WI38 (cell line): Measurements from ENCODE around the gene MTCH2.

ENCODE experiments used
- H3K4me3 ChIP-seq: 2 replicates; pipeline ENCODE4 v1.5.1; 2011; ENCODE audit warnings: low read depth, mild to moderate bottlenecking, control low read depth, low read length
- TF ChIP-seq, protein P1 (sequence below): IDR thresholded peaks from 2 replicates; pipeline ENCODE4 v1.5.1; 2012; ENCODE audit warnings: low read depth, mild to moderate bottlenecking, control low read depth, low read length

Gene MTCH2

DNA sequence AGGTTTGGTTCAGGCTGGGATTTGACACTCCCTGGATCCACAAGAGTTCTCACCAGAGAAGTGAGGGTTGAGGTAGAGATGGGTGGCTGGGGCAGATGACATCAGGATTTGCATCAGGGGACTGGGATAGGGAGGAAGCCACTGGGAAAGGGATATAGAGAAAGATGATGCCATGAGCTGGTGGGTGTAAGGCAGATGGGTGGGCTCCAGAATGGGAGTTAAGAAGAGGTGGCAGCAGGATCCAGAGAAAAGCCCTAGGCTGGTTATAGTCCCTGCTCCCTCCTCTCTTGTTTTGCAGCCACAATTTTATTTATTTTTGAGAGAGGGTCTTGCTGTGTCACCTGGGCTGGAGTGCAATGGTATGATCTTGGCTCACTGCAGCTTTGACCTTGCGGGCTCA is 46.4 kb downstream of the MTCH2 start:
- TF ChIP-seq, protein P1, sequence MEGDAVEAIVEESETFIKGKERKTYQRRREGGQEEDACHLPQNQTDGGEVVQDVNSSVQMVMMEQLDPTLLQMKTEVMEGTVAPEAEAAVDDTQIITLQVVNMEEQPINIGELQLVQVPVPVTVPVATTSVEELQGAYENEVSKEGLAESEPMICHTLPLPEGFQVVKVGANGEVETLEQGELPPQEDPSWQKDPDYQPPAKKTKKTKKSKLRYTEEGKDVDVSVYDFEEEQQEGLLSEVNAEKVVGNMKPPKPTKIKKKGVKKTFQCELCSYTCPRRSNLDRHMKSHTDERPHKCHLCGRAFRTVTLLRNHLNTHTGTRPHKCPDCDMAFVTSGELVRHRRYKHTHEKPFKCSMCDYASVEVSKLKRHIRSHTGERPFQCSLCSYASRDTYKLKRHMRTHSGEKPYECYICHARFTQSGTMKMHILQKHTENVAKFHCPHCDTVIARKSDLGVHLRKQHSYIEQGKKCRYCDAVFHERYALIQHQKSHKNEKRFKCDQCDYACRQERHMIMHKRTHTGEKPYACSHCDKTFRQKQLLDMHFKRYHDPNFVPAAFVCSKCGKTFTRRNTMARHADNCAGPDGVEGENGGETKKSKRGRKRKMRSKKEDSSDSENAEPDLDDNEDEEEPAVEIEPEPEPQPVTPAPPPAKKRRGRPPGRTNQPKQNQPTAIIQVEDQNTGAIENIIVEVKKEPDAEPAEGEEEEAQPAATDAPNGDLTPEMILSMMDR, result no peak
- H3K4me3 ChIP-seq, result no peak overlapping the region

DNA sequence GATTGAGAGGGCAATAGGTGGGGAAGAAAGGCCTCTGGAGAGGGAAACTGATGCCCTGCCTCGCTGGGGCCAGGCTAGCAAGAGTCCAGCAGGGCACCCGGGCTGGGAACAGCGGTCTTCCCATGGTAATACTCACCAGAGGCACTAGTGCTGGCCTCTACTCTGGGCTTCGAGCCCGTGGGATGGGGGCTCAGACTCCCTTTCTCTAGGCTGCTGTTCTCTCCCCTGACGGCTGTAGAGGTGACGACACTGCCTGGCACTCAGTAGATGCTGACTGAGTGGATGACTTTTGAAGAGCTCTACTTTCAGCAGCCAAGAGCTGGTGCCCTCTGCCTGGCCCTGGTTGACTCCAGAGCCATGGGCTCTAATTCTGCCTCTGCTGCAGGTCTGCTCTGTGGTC is 47.3 kb downstream of the MTCH2 start:
- TF ChIP-seq, protein P1, result no peak
- no peak overlapping the region for H3K4me3 ChIP-seq

DNA sequence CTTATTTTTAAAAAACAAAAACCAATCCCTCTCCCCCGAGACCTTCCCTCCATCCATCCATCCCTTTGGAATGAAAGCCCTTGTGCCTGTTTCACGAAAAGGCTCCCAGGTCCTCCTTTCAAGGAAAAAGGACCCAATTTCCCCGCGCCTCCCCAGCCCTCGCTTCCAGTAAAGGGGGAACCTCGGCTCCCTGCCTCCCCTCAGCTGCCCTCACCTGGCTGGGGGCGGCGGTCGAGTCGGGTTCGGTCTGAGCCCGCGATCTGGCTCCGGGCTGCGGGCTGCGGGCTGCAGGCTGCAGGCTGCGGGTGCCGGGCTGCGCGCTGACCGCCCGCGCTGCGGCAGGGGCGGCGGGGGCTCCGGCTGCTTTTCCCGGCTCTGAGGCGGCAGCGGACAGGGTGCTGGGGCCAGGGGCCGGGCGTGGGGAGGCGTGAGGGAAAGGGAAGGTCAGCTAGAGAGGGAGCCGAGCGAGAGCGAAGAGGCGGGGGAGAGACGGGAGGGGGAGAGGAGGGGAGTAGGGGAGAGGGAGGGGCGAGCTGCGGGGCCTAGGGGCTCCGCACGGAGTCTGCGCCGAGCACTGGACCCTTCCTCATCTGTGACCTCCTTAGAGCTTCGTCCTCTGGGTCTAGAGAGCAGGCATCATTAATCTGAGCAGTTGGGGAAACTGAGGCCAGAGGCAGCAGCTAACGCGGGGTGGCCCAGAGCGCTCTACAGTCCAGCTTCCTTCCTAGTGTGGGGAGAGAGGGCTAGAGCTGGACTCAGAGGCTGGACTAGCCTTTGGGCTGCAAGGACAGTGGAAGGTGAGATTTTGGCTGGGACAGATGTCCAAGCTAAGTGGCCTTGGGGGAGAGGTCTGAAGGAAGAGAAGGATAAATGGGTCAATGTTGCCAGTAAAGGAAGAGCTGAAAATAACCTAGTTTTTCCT is 48.2 kb downstream of the MTCH2 start, which contains the start of gene C1QTNF4:
Gene C1QTNF4 (minus strand): TSS at position 478 of the 922 bp plus-strand sequence. CDS start 3,601 bp downstream, outside the sequence.
- TF ChIP-seq, protein P1, result no peak
- H3K4me3 ChIP-seq, result peak within 1 kb of the TSS; percentile 24

DNA sequence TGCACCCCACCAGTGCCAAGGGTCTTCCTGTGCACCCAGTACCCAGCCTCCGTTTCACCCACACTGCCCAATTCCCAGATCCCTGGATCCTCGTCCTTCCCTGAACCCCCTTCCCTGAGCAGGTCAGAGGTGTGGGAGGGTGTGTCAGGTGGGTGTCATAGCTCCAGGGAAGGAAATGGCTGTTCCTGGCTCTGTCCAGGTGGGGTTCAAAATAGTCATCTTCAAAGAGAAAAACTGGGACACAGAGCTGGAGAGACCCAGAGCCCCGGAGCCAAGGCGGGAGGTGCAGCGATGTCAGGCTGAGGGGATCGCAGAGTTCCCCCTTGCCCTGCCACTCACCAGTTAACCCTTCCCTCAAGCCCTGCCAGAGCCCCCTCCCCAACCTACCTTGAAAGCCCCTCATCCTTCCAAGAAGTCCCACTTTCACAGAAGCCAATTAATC is 48.8 kb downstream of the MTCH2 start:
- no peak overlapping the region for H3K4me3 ChIP-seq
- TF ChIP-seq, protein P1, result no peak

DNA sequence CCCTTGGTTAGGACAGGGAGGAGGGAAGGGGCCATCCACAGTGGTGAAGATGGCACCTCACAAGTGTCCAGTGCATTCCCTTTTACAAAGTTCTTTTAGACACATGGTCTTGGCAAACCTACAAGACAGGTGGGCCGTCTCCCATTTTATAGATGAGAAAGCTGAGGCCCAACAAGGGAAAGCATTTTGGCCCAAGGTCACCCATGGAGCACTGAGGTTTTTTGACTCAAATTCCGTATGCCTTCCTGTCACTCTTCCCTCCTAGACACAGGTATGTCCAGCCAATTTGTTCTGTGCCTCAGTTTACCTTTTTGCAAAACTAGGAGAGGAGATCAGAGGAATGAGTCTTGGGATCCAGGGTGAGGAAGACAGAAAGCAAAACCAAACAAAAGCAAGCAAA is 49.4 kb downstream of the MTCH2 start:
- TF ChIP-seq, protein P1, result no peak
- no peak overlapping the region for H3K4me3 ChIP-seq

DNA sequence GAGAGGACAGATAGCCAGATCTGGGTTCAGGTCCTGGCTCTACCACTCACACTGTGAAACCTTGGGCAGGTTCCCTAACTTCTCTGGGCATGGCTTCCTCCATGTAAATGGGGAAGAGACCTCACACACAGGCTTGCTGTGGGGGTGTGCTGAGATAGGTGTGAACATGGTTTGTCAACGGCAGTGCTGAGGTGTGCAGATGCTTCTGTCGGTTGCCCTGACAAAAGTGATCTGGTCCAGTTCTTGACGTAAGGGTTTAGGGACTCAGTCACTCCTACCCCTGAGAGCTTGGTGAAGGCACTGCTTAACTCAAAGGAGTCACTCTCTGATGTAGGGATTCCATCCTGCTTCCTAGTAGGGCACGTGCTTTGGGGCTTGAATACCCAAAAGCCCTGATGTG is 50.1 kb downstream of the MTCH2 start:
- H3K4me3 ChIP-seq, result no peak overlapping the region
- TF ChIP-seq, protein P1, result no peak

DNA sequence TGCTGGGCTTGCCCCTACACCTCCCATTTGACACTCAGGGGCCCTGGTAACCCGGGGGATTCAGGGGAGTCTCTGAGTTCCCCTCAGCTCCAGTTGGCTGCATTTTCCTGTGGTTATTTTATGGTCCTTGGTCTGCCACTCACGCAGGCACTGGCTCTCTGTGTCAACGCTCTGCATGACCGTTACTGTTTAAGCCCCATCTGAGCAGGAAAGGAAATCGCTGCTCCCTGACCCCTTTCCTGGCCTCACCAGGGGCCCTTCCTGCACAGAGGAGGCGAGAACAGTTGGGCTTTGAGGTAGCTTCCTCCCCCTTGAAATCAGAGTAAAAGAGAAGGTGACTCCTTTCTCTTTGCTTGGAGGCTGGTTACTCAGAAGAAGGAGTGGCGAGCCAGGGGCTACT is 50.6 kb downstream of the MTCH2 start:
- TF ChIP-seq, protein P1, result no peak

More for the DNA sequence above, 50.6 kb downstream of the MTCH2 start:
- H3K4me3 ChIP-seq, result no peak overlapping the region
